HCT116 (cell line): ENCODE data around the gene EIF4G2. TPM values are rescaled to one million over a fixed set of nuclear protein-coding genes. Genes with fewer than 3 reads are reported as not detected.

ENCODE experiments used
- ATAC-seq: fragments of 200-7000 bp; cut with Tn5 transposase; 2 replicates; pipeline ENCODE4 v1.9.1; 2020; ENCODE audit warnings: mild to moderate bottlenecking, moderate library complexity
- BruUV-seq: library from RNA; stranded (reverse); fragments of 400-500 nt; replicated peaks from 2 replicates; lab custom pipeline; 2021; lab: Mats Ljungman, UMichigan
- CTCF ChIA-PET: fragments of 300-600 bp; sonication (Branson Sonifier 250); formaldehyde crosslinking; loops from one replicate; lab custom pipeline; 2021; ENCODE audit warnings: antibody characterized with exemption; lab: Charles Lee
- POLR2A ChIA-PET: fragments of 300-600, 350-600 bp; sonication (Branson Sonifier 250); formaldehyde crosslinking; loops from one replicate; lab custom pipeline; 2021; ENCODE audit warnings: antibody characterized with exemption; lab: Charles Lee
- RAD21 ChIA-PET, 2 experiments: fragments of 300-600 bp; sonication (Branson Sonifier 250); formaldehyde crosslinking; loops; one replicate each; lab custom pipeline; 2023; ENCODE audit warnings: low total read pairs in 2 of 2; ENCODE audit not compliant: uncharacterized antibody in 2 of 2, unreplicated experiment in 2 of 2, low non-redundant PET in 1 of 2; lab: Charles Lee
- DNase-seq: peaks from one replicate; pipeline ENCODE4 v3.0.0-alpha.2; 2010; ENCODE audit warnings: low read depth, low spot score
- H2AFZ ChIP-seq: fragments of 200-600 bp; shearing (Covaris generic), sonication (generic); 2 replicates; pipeline ENCODE4 v1.6.1; 2017; ENCODE audit warnings: low read depth, mixed run types, mixed read lengths, antibody characterized with exemption, low read length; ENCODE audit not compliant: poor library complexity, severe bottlenecking
- H3K27ac ChIP-seq: 2 replicates; pipeline ENCODE4 v1.5.1; 2012; ENCODE audit warnings: low read depth, low read length
- H3K27me3 ChIP-seq: fragments of 200-600 bp; sonication (generic); 2 replicates; pipeline ENCODE4 v1.6.1; 2016; ENCODE audit warnings: mixed run types, low read length, mixed read lengths; ENCODE audit not compliant: insufficient read depth
- H3K36me3 ChIP-seq, 2 experiments: fragments of 200-500 bp in 1 of 2; fragments of 200-600 bp in 1 of 2; sonication (Bioruptor generic) in 1 of 2; sonication (generic) in 1 of 2; 2 replicates each; pipeline versions ENCODE4 v1.5.1 to v1.6.1; 2014 to 2016; ENCODE audit warnings: low read length in 2 of 2, inconsistent platforms in 1 of 2, mixed read lengths in 1 of 2, mixed run types in 1 of 2; ENCODE audit not compliant: insufficient read depth in 2 of 2, control insufficient read depth in 1 of 2
- H3K4me1 ChIP-seq, 2 experiments: fragments of 200-600 bp in 1 of 2; sonication (generic) in 1 of 2; 2 replicates each; pipeline versions ENCODE4 v1.5.1 to v1.6.1; 2012 to 2017; ENCODE audit warnings: low read length in 2 of 2, inconsistent platforms in 1 of 2, mild to moderate bottlenecking in 1 of 2, mixed read lengths in 1 of 2, mixed run types in 1 of 2, moderate library complexity in 1 of 2; ENCODE audit not compliant: insufficient read depth in 2 of 2, control insufficient read depth in 1 of 2
- H3K4me2 ChIP-seq: fragments of 200-600 bp; sonication (generic); 2 replicates; pipeline ENCODE4 v1.6.1; 2017; ENCODE audit warnings: mixed run types, low read length, mixed read lengths
- H3K4me3 ChIP-seq, 2 experiments: fragments of 200-600 bp in 1 of 2; sonication (generic) in 1 of 2; replicated peaks in 1 of 2; 2 replicates each; pipeline ENCODE4 v1.5.1; 2011 to 2016; ENCODE audit warnings: low read length in 2 of 2, control low read depth in 1 of 2, low read depth in 1 of 2, mild to moderate bottlenecking in 1 of 2, mixed read lengths in 1 of 2, mixed run types in 1 of 2
- H3K79me2 ChIP-seq: fragments of 200-600 bp; sonication (generic); 2 replicates; pipeline ENCODE4 v1.6.1; 2017; ENCODE audit warnings: mild to moderate bottlenecking, mixed run types, low read length, moderate library complexity, mixed read lengths; ENCODE audit not compliant: insufficient read depth
- H3K9ac ChIP-seq: fragments of 200-600 bp; sonication (generic); 2 replicates; pipeline ENCODE4 v1.6.1; 2016; ENCODE audit warnings: low read length, mixed read lengths
- H3K9me2 ChIP-seq: fragments of 200-600 bp; sonication (generic), shearing (Covaris generic); 2 replicates; pipeline ENCODE4 v1.6.1; 2017; ENCODE audit warnings: mixed run types, mild to moderate bottlenecking, moderate library complexity; ENCODE audit not compliant: insufficient read depth
- H3K9me3 ChIP-seq, 2 experiments: fragments of 200-500 bp in 1 of 2; fragments of 200-600 bp in 1 of 2; sonication (Bioruptor generic) in 1 of 2; sonication (generic) in 1 of 2; 2 replicates each; pipeline ENCODE4 v1.6.1; 2014 to 2017; ENCODE audit warnings: low read length in 2 of 2, mixed read lengths in 2 of 2, inconsistent platforms in 1 of 2, low read depth in 1 of 2, mild to moderate bottlenecking in 1 of 2, mixed run types in 1 of 2, moderate library complexity in 1 of 2; ENCODE audit not compliant: control insufficient read depth in 1 of 2, insufficient read depth in 1 of 2
- H4K20me1 ChIP-seq: fragments of 200-600 bp; sonication (generic), shearing (Covaris generic); 2 replicates; pipeline ENCODE4 v1.6.1; 2017; ENCODE audit warnings: mixed run types, mild to moderate bottlenecking, moderate library complexity; ENCODE audit not compliant: insufficient read depth
- ATF3 ChIP-seq: IDR thresholded peaks from 2 replicates; pipeline ENCODE4 v1.6.1; 2012
- CBX3 ChIP-seq: IDR thresholded peaks from 2 replicates; pipeline ENCODE4 v1.6.1; 2012; ENCODE audit warnings: low read depth
- CEBPB ChIP-seq: IDR thresholded peaks from 2 replicates; pipeline ENCODE4 v1.6.1; 2012; ENCODE audit warnings: low read depth
- EGR1 ChIP-seq: IDR thresholded peaks from 2 replicates; pipeline ENCODE4 v1.6.1; 2012; ENCODE audit warnings: low read depth
- ELF1 ChIP-seq: IDR thresholded peaks from 2 replicates; pipeline ENCODE4 v1.6.1; 2012; ENCODE audit warnings: low read depth, borderline replicate concordance
- EZH2 ChIP-seq: fragments of 200-600 bp; sonication (generic); IDR thresholded peaks from 2 replicates; pipeline ENCODE4 v1.6.1; 2017; ENCODE audit warnings: antibody characterized with exemption, mixed run types
- EZH2phosphoT487 ChIP-seq: fragments of 200-600 bp; IDR thresholded peaks from 2 replicates; pipeline ENCODE4 v1.6.1; 2018; ENCODE audit warnings: antibody characterized with exemption, borderline replicate concordance
- FOSL1 ChIP-seq: IDR thresholded peaks from 2 replicates; pipeline ENCODE4 v1.6.1; 2012; ENCODE audit warnings: low read depth
- JUND ChIP-seq: IDR thresholded peaks from 2 replicates; pipeline ENCODE4 v1.6.1; 2012
- POLR2A ChIP-seq: IDR thresholded peaks from 2 replicates; pipeline ENCODE4 v1.7.0; 2011; ENCODE audit warnings: borderline replicate concordance; ENCODE audit not compliant: insufficient read depth, insufficient read length; ENCODE audit errors: extremely low read depth
- POLR2AphosphoS5 ChIP-seq: IDR thresholded peaks from 2 replicates; pipeline ENCODE4 v1.6.1; 2011; ENCODE audit warnings: mild to moderate bottlenecking, low read depth, low read length, moderate library complexity
- RAD21 ChIP-seq: IDR thresholded peaks from 2 replicates; pipeline ENCODE4 v1.6.1; 2012; ENCODE audit warnings: low read depth, mild to moderate bottlenecking
- REST ChIP-seq: IDR thresholded peaks from 2 replicates; pipeline ENCODE4 v1.6.1; 2012; ENCODE audit warnings: low read depth
- TCF7L2 ChIP-seq: IDR thresholded peaks from 2 replicates; pipeline ENCODE4 v1.7.0; 2011; ENCODE audit warnings: borderline replicate concordance, inconsistent platforms; ENCODE audit not compliant: insufficient read depth, insufficient read length; ENCODE audit errors: extremely low read depth
- YY1 ChIP-seq: IDR thresholded peaks from 2 replicates; pipeline ENCODE4 v1.6.1; 2011; ENCODE audit warnings: low read length, low read depth, moderate library complexity, mild to moderate bottlenecking; ENCODE audit not compliant: insufficient replicate concordance; ENCODE audit errors: extremely low read depth
- ZNF274 ChIP-seq: fragments of 200-500 bp; sonication (Bioruptor generic); IDR thresholded peaks from 2 replicates; pipeline ENCODE4 v1.6.1; 2014; ENCODE audit warnings: mild to moderate bottlenecking, low read depth, low read length, inconsistent platforms
- intact Hi-C: fragments of 100-400 bp; cut with micrococcal nuclease; formaldehyde crosslinking; loops from 2 replicates; pipeline ENCODE4 v1.10.0; 2022
- total RNA-seq: library from RNA; stranded (reverse); gene quantifications from one replicate; pipeline ENCODE4 v1.2.1, GENCODE V29; 2021; ENCODE audit not compliant: unreplicated experiment

Gene EIF4G2
- total RNA-seq, 1 experiment from 2014 or later, result 888 TPM

- Histone ChIP-seq H3K4me3 (no peak overlapping the region), H3K27me3 (no peaks in the 10 kb centered on the region), H3K36me3 (no peaks in the 10 kb centered on the region), H3K9me2 (no peaks in the 10 kb centered on the region), H3K79me2 (no peaks in the 10 kb centered on the region), H2AFZ (no peak overlapping the region), H3K27ac (no peak overlapping the region), H4K20me1 (no peaks in the 10 kb centered on the region), H3K4me2 (no peak overlapping the region)
- CTCF ChIA-PET, result no interaction called here
- POLR2A ChIA-PET, result no interaction called here
- no TSS peak for BruUV-seq
- DNase-seq (no peak), ATAC-seq (no peak)
- TF ChIP-seq TCF7L2 (no peak), ZNF274 (no peak), YY1 (no peak), POLR2AphosphoS5 (no peak), EZH2phosphoT487 (no peak), ELF1 (no peak), ATF3 (no peak)
- TF ChIP-seq, all 23 proteins: peak for 0
- intact Hi-C loops, result no loop called here
- no peaks in the 10 kb centered on the region for H3K4me1 ChIP-seq
- no peaks in the 10 kb centered on the region for H3K9me3 ChIP-seq
- no peak overlapping the region for H3K9ac ChIP-seq
- RAD21 ChIA-PET, result no interaction called here
Observed at GRCh38 chr11:10786451-10786850, 22.3 kb downstream of the EIF4G2 start.

GRCh38 chr11:10785146-10785474 lies 23.6 kb downstream of the EIF4G2 start:
- DNase-seq (no peak), ATAC-seq (no peak)
- Histone ChIP-seq H3K4me1 (no peaks in the 10 kb centered on the region), H3K27me3 (no peaks in the 10 kb centered on the region), H3K36me3 (no peaks in the 10 kb centered on the region), H4K20me1 (no peaks in the 10 kb centered on the region), H3K4me2 (no peak overlapping the region), H3K9me2 (no peaks in the 10 kb centered on the region), H3K79me2 (no peaks in the 10 kb centered on the region), H2AFZ (no peak overlapping the region), H3K4me3 (no peak overlapping the region), H3K27ac (no peak overlapping the region), H3K9ac (no peak overlapping the region), H3K9me3 (no peaks in the 10 kb centered on the region)
- ChIA-PET CTCF (no interaction called here), RAD21 (no interaction called here), POLR2A (no interaction called here)
- intact Hi-C loops, result no loop called here
- no TSS peak for BruUV-seq
- TF ChIP-seq FOSL1, result no peak
- TF ChIP-seq EGR1, result no peak
- no peak for TF ChIP-seq CBX3
- TF ChIP-seq EZH2, result no peak
- no peak for TF ChIP-seq TCF7L2
- no peak for TF ChIP-seq POLR2A
- no peak for TF ChIP-seq CEBPB
- TF ChIP-seq REST, result no peak
- TF ChIP-seq YY1, result no peak
- TF ChIP-seq JUND, result no peak
- no peak for TF ChIP-seq RAD21
